Prostate gland (tissue), 2 donors: Measurements from ENCODE around the gene ASB6. TPM values are rescaled to one million over a fixed set of nuclear protein-coding genes. Genes with fewer than 3 reads are reported as not detected.

Experiments
- DNase-seq: peaks from one replicate; pipeline ENCODE4 v3.0.0-alpha.2; 2019; ENCODE audit warnings: low spot score
- H3K27ac ChIP-seq, 2 donors: fragments of 200-600 bp; sonication (generic); 2 replicates each; pipeline ENCODE4 v1.5.1; 2017 to 2019
- H3K27me3 ChIP-seq: fragments of 200-600 bp; sonication (generic); replicated peaks from 2 replicates; pipeline ENCODE4 v1.5.1; 2019; ENCODE audit not compliant: insufficient read depth
- H3K36me3 ChIP-seq, 2 donors: fragments of 200-600 bp; sonication (generic); 1 replicate in 1 of 2; 2 replicates in 1 of 2; pipeline versions ENCODE4 v1.5.1 to v1.8.1; 2017 to 2019
- H3K4me1 ChIP-seq: fragments of 200-600 bp; sonication (generic); replicated peaks from 2 replicates; pipeline ENCODE4 v1.5.1; 2019
- H3K4me3 ChIP-seq, 2 donors: fragments of 200-600 bp; sonication (generic); 2 replicates each; pipeline ENCODE4 v1.5.1; 2017 to 2019
- H3K9me3 ChIP-seq: fragments of 200-600 bp; sonication (generic); 2 replicates; pipeline ENCODE4 v1.5.1; 2017
- POLR2A ChIP-seq: fragments of 450-650 bp; IDR thresholded peaks from one replicate; pipeline ENCODE4 v1.6.1; 2016; ENCODE audit warnings: antibody characterized with exemption, mild to moderate bottlenecking
- POLR2AphosphoS5 ChIP-seq: sonication (generic); formaldehyde crosslinking; IDR thresholded peaks from one replicate; pipeline ENCODE4 v1.6.1; 2017; ENCODE audit warnings: antibody characterized with exemption
- WGBS: methylation state at CpG from one replicate; pipeline ENCODE4 v1.1.5; 2018; 5-methylcytosine and 5-hydroxymethylcytosine counted together
- intact Hi-C: fragments of 100-400 bp; cut with DNase I; formaldehyde crosslinking; loops from one replicate; pipeline ENCODE4 v1.14.2; 2022
- total RNA-seq, 2 donors: library from RNA; depleted of rRNA; stranded (reverse); fragments of >200 nt; gene quantifications; one replicate each; pipeline ENCODE4 v1.1.0, GENCODE V29; 2016
- TF ChIP-seq, protein P1 (sequence below), 4 experiments: fragments of 200-600 bp in 2 of 4; fragments of 450-650 bp in 2 of 4; sonication (generic) in 2 of 4; IDR thresholded peaks; 1 replicate in 3 of 4; 2 replicates in 1 of 4; pipeline ENCODE4 v1.5.1; 2016 to 2019; ENCODE audit warnings: antibody characterized with exemption in 4 of 4, mild to moderate bottlenecking in 2 of 4, moderate library complexity in 2 of 4

ASB6 gene, protein sequence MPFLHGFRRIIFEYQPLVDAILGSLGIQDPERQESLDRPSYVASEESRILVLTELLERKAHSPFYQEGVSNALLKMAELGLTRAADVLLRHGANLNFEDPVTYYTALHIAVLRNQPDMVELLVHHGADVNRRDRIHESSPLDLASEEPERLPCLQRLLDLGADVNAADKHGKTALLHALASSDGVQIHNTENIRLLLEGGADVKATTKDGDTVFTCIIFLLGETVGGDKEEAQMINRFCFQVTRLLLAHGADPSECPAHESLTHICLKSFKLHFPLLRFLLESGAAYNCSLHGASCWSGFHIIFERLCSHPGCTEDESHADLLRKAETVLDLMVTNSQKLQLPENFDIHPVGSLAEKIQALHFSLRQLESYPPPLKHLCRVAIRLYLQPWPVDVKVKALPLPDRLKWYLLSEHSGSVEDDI
- 10 to 100 TPM; 25.2 to 50.3 TPM for total RNA-seq

DNA sequence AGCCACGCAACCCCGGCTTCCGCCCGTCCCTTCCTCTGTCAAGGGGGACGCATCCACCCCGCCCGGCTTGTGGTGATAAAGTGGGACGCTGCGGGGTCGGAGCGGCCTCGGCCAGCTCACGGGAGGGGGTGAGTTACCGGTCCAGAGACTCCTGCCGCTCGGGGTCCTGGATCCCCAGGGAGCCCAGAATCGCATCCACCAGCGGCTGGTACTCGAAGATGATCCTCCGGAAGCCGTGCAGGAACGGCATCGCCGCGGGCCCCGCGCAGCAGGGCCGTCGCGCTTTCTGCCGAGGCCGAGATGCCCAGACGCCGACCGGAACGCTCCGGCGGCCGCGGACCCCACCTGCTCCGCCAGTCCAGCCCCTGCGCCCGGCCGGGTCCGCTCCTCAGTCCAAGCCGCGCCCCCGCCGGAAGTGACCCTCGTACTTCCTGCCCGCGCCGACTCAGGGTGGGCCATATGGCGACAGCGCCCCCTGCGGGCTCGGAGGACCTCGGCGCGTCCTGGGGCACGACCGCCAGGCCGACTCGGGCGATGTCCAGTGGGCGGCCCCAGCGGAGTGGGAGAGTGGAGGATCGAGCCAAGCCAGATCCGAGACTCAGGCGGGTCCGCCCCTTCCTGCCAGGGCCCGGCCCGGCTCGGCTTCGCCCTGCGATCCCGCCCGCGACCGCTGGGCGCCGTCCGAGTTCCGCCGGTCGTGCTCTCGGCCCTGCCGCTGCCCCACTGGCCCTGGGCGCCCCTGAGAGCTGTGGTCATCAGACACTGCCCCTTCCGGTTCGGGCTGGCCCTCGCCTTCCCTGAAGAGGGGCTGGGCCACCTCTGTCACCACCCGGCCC is at the start of gene ASB6:
Gene ASB6, minus strand, starts transcription at position 402 of the 836 bp plus-strand sequence. Its CDS starts 152 bp downstream, at position 250.
- TF ChIP-seq, protein P1, sequence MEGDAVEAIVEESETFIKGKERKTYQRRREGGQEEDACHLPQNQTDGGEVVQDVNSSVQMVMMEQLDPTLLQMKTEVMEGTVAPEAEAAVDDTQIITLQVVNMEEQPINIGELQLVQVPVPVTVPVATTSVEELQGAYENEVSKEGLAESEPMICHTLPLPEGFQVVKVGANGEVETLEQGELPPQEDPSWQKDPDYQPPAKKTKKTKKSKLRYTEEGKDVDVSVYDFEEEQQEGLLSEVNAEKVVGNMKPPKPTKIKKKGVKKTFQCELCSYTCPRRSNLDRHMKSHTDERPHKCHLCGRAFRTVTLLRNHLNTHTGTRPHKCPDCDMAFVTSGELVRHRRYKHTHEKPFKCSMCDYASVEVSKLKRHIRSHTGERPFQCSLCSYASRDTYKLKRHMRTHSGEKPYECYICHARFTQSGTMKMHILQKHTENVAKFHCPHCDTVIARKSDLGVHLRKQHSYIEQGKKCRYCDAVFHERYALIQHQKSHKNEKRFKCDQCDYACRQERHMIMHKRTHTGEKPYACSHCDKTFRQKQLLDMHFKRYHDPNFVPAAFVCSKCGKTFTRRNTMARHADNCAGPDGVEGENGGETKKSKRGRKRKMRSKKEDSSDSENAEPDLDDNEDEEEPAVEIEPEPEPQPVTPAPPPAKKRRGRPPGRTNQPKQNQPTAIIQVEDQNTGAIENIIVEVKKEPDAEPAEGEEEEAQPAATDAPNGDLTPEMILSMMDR (IDR thresholded peaks at IDR 0.05) = peak; percentile 99 to 100 (median 100)
- TF ChIP-seq POLR2A (peak; percentile 50), POLR2AphosphoS5 (peak; percentile 95)
- no peaks in the 10 kb centered on the region for H3K9me3 ChIP-seq
- peak within 1 kb of the TSS; percentile 79 for H3K27ac ChIP-seq
- under 1% methylated on average over 59 of the region's 93 CpGs for WGBS
- peak within 1 kb of the TSS; percentile 83 to 93 for H3K4me3 ChIP-seq
- intact Hi-C loops = loop anchor here (2.0 kb wide), 2 partner anchors 85 to 141 kb away; no protein-coding TSS in a partner anchor
- H3K36me3 ChIP-seq = peaks cover 2 to 9% of the 10 kb centered on the region in 2 donors
- DNase-seq = peak; percentile 92
- no peaks in the 10 kb centered on the region for H3K27me3 ChIP-seq
- H3K4me1 ChIP-seq = peaks cover 15% of the 10 kb centered on the region

DNA sequence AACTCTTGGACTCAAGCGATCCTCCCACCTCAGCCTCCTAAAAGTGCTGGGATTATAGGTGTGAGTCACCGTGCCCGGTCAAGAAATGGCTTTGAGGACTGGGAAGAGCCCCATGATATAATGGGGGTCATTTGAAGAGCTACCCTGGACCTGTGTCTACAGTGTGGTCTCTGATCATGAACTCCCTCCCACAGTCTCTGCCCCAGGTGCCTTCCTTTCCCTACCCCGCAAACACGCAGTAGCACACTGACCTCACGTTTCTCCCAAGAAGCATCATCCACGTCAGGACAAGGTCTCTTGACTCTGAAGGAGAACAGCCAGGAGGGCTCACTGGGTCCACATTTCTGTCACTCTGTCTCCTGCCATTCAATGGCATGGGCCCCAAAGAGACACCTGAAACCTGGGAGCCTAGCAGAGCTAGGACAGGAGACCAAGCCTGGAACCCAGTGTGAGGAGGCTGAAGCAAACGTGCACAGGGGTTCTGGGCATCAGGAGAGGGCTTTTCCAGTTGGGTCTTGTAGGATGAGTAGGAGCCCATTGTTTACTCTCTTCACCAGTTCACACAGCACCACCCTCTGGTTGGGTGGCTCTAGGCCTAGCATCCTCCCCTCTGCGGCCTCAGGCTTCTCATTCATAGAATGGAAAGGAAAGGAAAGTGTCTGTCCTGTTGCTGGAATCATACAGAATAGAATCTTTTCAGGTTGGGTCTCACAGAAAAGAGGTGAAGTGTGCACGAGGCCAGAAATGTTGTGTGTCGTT is 46.5 kb upstream of the ASB6 start:
- Histone ChIP-seq H3K4me1 (no peaks in the 10 kb centered on the region), H3K4me3 (no peak overlapping the region), H3K27ac (no peak overlapping the region), H3K27me3 (no peaks in the 10 kb centered on the region), H3K36me3 (no peaks in the 10 kb centered on the region), H3K9me3 (no peaks in the 10 kb centered on the region)
- intact Hi-C loops = no loop called here
- WGBS = 89% methylated on average over 11 of the region's 11 CpGs
- no peak for TF ChIP-seq POLR2A
- no peak for TF ChIP-seq POLR2AphosphoS5
- TF ChIP-seq, protein P1 (IDR thresholded peaks at IDR 0.05) = no peak
- no peak for DNase-seq

DNA sequence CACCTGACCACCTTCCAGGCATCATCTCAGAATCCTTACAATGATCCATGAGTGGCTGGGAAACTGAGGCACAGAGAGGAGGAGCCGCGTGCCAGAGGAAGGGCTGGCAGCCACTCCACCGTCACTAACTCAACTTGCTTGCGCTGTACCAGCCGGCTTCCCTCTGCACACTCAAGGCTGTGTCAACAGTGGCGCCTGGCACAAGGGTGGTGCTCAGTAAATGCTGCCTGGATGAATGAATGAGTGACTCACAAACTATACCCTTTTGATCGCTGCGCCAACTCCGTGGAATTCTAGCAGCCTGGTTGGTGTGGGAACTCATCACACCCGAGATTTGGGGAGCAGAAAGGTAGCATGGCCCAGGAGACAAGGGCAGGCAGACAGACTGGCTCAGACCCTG is 45.4 kb upstream of the ASB6 start:
- no peak for TF ChIP-seq POLR2A
- no peak for TF ChIP-seq POLR2AphosphoS5
- TF ChIP-seq, protein P1 (IDR thresholded peaks at IDR 0.05) = no peak
- Histone ChIP-seq H3K27ac (no peak overlapping the region), H3K27me3 (no peaks in the 10 kb centered on the region), H3K4me3 (no peak overlapping the region), H3K36me3 (no peaks in the 10 kb centered on the region), H3K9me3 (no peaks in the 10 kb centered on the region), H3K4me1 (no peaks in the 10 kb centered on the region)
- 84% methylated on average over 10 of the region's 10 CpGs for WGBS
- DNase-seq = no peak
- intact Hi-C loops = no loop called here

DNA sequence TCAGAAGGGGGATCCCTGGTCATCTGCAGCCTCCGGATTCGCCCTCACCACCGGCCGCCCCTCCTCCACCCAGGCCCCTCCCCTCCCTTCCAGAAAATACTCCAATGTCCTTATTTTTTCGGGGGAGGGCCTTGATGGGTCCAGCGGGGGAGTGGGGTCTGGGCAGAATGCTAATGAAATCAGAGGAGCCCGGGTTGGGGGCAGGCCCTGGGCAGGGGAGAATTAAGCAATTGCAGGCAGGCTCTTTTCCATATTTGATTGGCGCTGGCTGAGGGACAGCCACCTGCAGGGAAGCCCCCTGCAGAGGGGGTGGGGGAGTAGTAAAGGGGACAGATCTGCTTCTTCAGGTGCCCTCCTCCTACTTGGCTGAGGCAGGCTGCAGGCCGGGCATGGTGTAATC is 44.8 kb upstream of the ASB6 start:
- Histone ChIP-seq H3K4me3 (no peak overlapping the region), H3K27me3 (no peaks in the 10 kb centered on the region), H3K27ac (no peak overlapping the region), H3K36me3 (no peaks in the 10 kb centered on the region), H3K9me3 (no peaks in the 10 kb centered on the region), H3K4me1 (no peaks in the 10 kb centered on the region)
- no peak for DNase-seq
- 64% methylated on average over 9 of the region's 9 CpGs for WGBS
- TF ChIP-seq POLR2A (no peak), POLR2AphosphoS5 (no peak)
- TF ChIP-seq, protein P1 (IDR thresholded peaks at IDR 0.05) = no peak
- intact Hi-C loops = no loop called here
